HepG2 (cell line): ENCODE results near the gene FBLIM1. TPM values are rescaled to one million over a fixed set of nuclear protein-coding genes. Genes with fewer than 3 reads are reported as not detected.

Experiments used
- AHDC1 ChIP-seq: sonication (generic); formaldehyde crosslinking; IDR thresholded peaks from 2 replicates; pipeline ENCODE4 v1.5.1; 2020; ENCODE audit warnings: mild to moderate bottlenecking, missing genetic modification reagents, borderline replicate concordance
- ARID4A ChIP-seq: sonication (generic); formaldehyde crosslinking; IDR thresholded peaks from 2 replicates; pipeline ENCODE4 v1.5.0; 2020; ENCODE audit warnings: mild to moderate bottlenecking, missing genetic modification reagents, borderline replicate concordance
- ATF3 ChIP-seq: sonication (generic); formaldehyde crosslinking; IDR thresholded peaks from 2 replicates; pipeline ENCODE4 v1.4.0; 2020; ENCODE audit warnings: missing genetic modification reagents
- ATF5 ChIP-seq: sonication (generic); formaldehyde crosslinking; IDR thresholded peaks from 2 replicates; pipeline ENCODE4 v1.4.0; 2020; ENCODE audit warnings: mild to moderate bottlenecking, low read depth, missing genetic modification reagents
- EEA1 ChIP-seq: sonication (generic); formaldehyde crosslinking; IDR thresholded peaks from 2 replicates; pipeline ENCODE4 v1.5.1; 2020; ENCODE audit warnings: mild to moderate bottlenecking, missing genetic modification reagents, borderline replicate concordance
- HNRNPUL1 ChIP-seq: fragments of 200-400 bp; formaldehyde crosslinking; IDR thresholded peaks from 2 replicates; pipeline ENCODE4 v1.6.1; 2017; ENCODE audit warnings: low read depth, mild to moderate bottlenecking, low read length, moderate library complexity
- POLR2AphosphoS2 ChIP-seq: IDR thresholded peaks from 2 replicates; pipeline ENCODE4 v1.6.1; 2011; ENCODE audit warnings: low read depth, low read length, improper control_type of control experiment
- TAF15 ChIP-seq: fragments of 200-400 bp; formaldehyde crosslinking; IDR thresholded peaks from one replicate; pipeline ENCODE4 v1.6.1; 2018; ENCODE audit warnings: mild to moderate bottlenecking, low read depth, low read length; ENCODE audit not compliant: poor library complexity, severe bottlenecking
- TBX3 ChIP-seq: fragments of 450-650 bp; IDR thresholded peaks from 2 replicates; pipeline ENCODE4 v1.6.1; 2017; ENCODE audit warnings: antibody characterized with exemption, mild to moderate bottlenecking, inconsistent platforms, borderline replicate concordance
- ZNF441 ChIP-seq: sonication (generic); formaldehyde crosslinking; IDR thresholded peaks from 2 replicates; pipeline ENCODE4 v1.7.0; 2021; ENCODE audit warnings: missing genetic modification reagents, borderline replicate concordance
- ZNF619 ChIP-seq: sonication (generic); formaldehyde crosslinking; IDR thresholded peaks from 2 replicates; pipeline ENCODE4 v1.4.0; 2020; ENCODE audit warnings: mild to moderate bottlenecking, missing genetic modification reagents
- ZNF768 ChIP-seq: sonication (generic); formaldehyde crosslinking; IDR thresholded peaks from 2 replicates; pipeline ENCODE4 v1.4.0; 2020; ENCODE audit warnings: missing genetic modification reagents
- polyA plus RNA-seq, 8 experiments: library from polyadenylated mRNA; depleted of rRNA in 3 of 8; stranded (reverse) in 7 of 8; unstranded in 1 of 8; fragments of >200 nt; fragmentation: Illumina TruSeq in 4 of 8; extraction: Trizol in 4 of 8; gene quantifications; 2 replicates each; pipeline versions ENCODE4 v1.2.1 to v1.2.3, GENCODE V29; 2011 to 2016; ENCODE audit warnings: low read depth in 4 of 8, missing spikeins in 1 of 8, mixed read lengths in 1 of 8; ENCODE audit not compliant: insufficient read depth in 1 of 8
- total RNA-seq, 5 experiments: library from RNA; depleted of rRNA; stranded (reverse); fragments of >200 nt; fragmentation: Illumina TruSeq; extraction: Trizol; gene quantifications; 2 replicates each; pipeline ENCODE4 v1.2.3, GENCODE V29; 2016; ENCODE audit warnings: low read depth in 1 of 5

FBLIM1 gene
- total and polyA plus RNA-seq, 2 of the 13 experiments (the other 11 are each of a cell fraction or from before 2014, with no cell fraction given), result 10.6 to 23.0 TPM

GRCh38 chr1:15834406-15835204, 76.0 kb downstream of the FBLIM1 start (continued):
- no peak; the same call in 1 of the 2 replicates for TF ChIP-seq AHDC1 (CRISPR knock-in tag)
- TF ChIP-seq ATF5 (CRISPR knock-in tag), result peak; percentile 84; the same call in 1 of the 2 replicates
- no peak; the same call in none of the 2 replicates for TF ChIP-seq ZNF768 (CRISPR knock-in tag)
- no peak for TF ChIP-seq POLR2AphosphoS2
- TF ChIP-seq EEA1, result no peak
- TF ChIP-seq TBX3, result peak; percentile 71; the same call in 1 of the 2 replicates
- no peak for TF ChIP-seq HNRNPUL1
- TF ChIP-seq ZNF619 (CRISPR knock-in tag), result peak; percentile 45; the same call in 1 of the 2 replicates
- peak; percentile 60; the same call in 1 of the 2 replicates for TF ChIP-seq ARID4A (CRISPR knock-in tag)
- no peak for TF ChIP-seq ZNF441 (CRISPR knock-in tag)
- no peak for TF ChIP-seq TAF15
- TF ChIP-seq ATF3 (CRISPR knock-in tag), result no peak; the same call in 1 of the 2 replicates
